ENCODE results near the gene MDH1B. TPM values are rescaled to one million over a fixed set of nuclear protein-coding genes. Genes with fewer than 3 reads are reported as not detected.

Gene MDH1B
- total and polyA plus RNA-seq, 2 donors (not counting 3 experiments of a cell fraction or from before 2014, with no cell fraction given), result 0.29 TPM; not detected in 1

- H3K9me1 ChIP-seq (replicated peaks; ENCODE audit: control insufficient read depth, extremely low read depth, insufficient read depth, low read length), result no peaks in the 10 kb centered on the region
- no peak overlapping the region for H3K27ac ChIP-seq (ENCODE audit: insufficient read depth, low read depth, low read length)
- H3K4me2 ChIP-seq (ENCODE audit: insufficient read depth, low read length), result no peak overlapping the region
- H3K4me1 ChIP-seq (ENCODE audit: control insufficient read depth, extremely low read depth, insufficient read depth, low read length), result no peaks in the 10 kb centered on the region
- POLR2A ChIA-PET, result no interaction called here
- H4K20me1 ChIP-seq (replicated peaks; ENCODE audit: control insufficient read depth, extremely low read depth, insufficient read depth, low read length), result no peaks in the 10 kb centered on the region
- FAIRE-seq, result no peak
- dilution Hi-C loops (cut with MboI; ENCODE audit: extremely low pct_ligation_motif_present, low sequenced_read_pairs) (no loop called here), intact Hi-C loops (cut with micrococcal nuclease) (no loop called here)
- no peaks in the 10 kb centered on the region for H3K9me3 ChIP-seq (replicated peaks; ENCODE audit: control insufficient read depth, insufficient read depth, low read length)
- H3K36me3 ChIP-seq (ENCODE audit: control insufficient read depth in 2 of 2, extremely low read depth in 1 of 2, insufficient read depth in 2 of 2, low read length in 2 of 2), result no peaks in the 10 kb centered on the region
- no TSS peak for BruUV-seq (replicated peaks)
- no peak overlapping the region for H3K4me3 ChIP-seq (replicated peaks in 1 of 3; ENCODE audit: insufficient read depth in 1 of 3, low read depth in 1 of 3, low read length in 3 of 3)
- CTCF ChIA-PET, result interaction anchor here (0.7 to 1.5 kb wide), 2 partner anchors 9 to 32 kb away, joined by 4 read pairs; no protein-coding TSS in a partner anchor
- no peaks in the 10 kb centered on the region for H3K79me2 ChIP-seq (ENCODE audit: control insufficient read depth, insufficient read depth, low read length)
- no peak for DNase-seq (ENCODE audit: low read depth, low spot score)
- H3K27me3 ChIP-seq (ENCODE audit: control insufficient read depth in 2 of 2, insufficient read depth in 2 of 2, low read length in 2 of 2), result peaks cover 0 to 4% of the 10 kb centered on the region in 2 experiments
- TF ChIP-seq, protein P1, sequence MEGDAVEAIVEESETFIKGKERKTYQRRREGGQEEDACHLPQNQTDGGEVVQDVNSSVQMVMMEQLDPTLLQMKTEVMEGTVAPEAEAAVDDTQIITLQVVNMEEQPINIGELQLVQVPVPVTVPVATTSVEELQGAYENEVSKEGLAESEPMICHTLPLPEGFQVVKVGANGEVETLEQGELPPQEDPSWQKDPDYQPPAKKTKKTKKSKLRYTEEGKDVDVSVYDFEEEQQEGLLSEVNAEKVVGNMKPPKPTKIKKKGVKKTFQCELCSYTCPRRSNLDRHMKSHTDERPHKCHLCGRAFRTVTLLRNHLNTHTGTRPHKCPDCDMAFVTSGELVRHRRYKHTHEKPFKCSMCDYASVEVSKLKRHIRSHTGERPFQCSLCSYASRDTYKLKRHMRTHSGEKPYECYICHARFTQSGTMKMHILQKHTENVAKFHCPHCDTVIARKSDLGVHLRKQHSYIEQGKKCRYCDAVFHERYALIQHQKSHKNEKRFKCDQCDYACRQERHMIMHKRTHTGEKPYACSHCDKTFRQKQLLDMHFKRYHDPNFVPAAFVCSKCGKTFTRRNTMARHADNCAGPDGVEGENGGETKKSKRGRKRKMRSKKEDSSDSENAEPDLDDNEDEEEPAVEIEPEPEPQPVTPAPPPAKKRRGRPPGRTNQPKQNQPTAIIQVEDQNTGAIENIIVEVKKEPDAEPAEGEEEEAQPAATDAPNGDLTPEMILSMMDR (IDR thresholded peaks at IDR 0.05; ENCODE audit: extremely low read depth in 1 of 2, insufficient read depth in 1 of 2, low read depth in 1 of 2, low read length in 2 of 2), result no peak
- TF ChIP-seq, protein P2, sequence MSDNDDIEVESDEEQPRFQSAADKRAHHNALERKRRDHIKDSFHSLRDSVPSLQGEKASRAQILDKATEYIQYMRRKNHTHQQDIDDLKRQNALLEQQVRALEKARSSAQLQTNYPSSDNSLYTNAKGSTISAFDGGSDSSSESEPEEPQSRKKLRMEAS (IDR thresholded peaks at IDR 0.05; ENCODE audit: insufficient read depth, insufficient read length), result no peak
- TF ChIP-seq GATA2 (IDR thresholded peaks at IDR 0.05; ENCODE audit: insufficient read depth, insufficient read length, low read depth, low read length) (no peak), JUN (IDR thresholded peaks at IDR 0.05; ENCODE audit: borderline replicate concordance, insufficient read depth, insufficient read length, low read depth) (no peak), MYC (IDR thresholded peaks at IDR 0.05; ENCODE audit: low read depth, low read length) (no peak), EZH2 (IDR thresholded peaks at IDR 0.05; ENCODE audit: borderline replicate concordance, low read depth, low read length, severe bottlenecking) (no peak), FOS (IDR thresholded peaks at IDR 0.05; ENCODE audit: borderline replicate concordance, insufficient read depth, low read length) (no peak), POLR2A (IDR thresholded peaks at IDR 0.05; ENCODE audit: low read depth, low read length) (no peak), POLR2AphosphoS5 (IDR thresholded peaks at IDR 0.05; ENCODE audit: insufficient read depth, low read depth, low read length) (no peak)
- H2AFZ ChIP-seq (ENCODE audit: low read depth, low read length), result no peak overlapping the region
- no peak overlapping the region for H3K9ac ChIP-seq (replicated peaks; ENCODE audit: extremely low read depth, insufficient read depth, low read length)
Observed at GRCh38 chr2:206728277-206729199, 36.6 kb downstream of the MDH1B start.
